SU-DHL-6 (cell line): ENCODE results near the gene PPP2R5C.
A peak's percentile ranks its signal among the peaks of the same experiment; 100 is the strongest.

Experiments
- H2AFZ ChIP-seq: fragments of 200-600 bp; sonication (generic); 2 replicates; pipeline ENCODE4 v1.6.1; 2014; ENCODE audit warnings: low read depth, mild to moderate bottlenecking, moderate library complexity, mixed read lengths, antibody characterized with exemption, low read length; ENCODE audit not compliant: severe bottlenecking
- H3F3A ChIP-seq: fragments of 200-600 bp; shearing (Covaris generic); 2 replicates; pipeline ENCODE4 v1.6.0; 2016; ENCODE audit warnings: antibody characterized with exemption, mild to moderate bottlenecking; ENCODE audit not compliant: insufficient read depth
- H3K27ac ChIP-seq: fragments of 200-600 bp; sonication (generic); 2 replicates; pipeline ENCODE4 v1.5.1; 2016; ENCODE audit warnings: low read depth, mild to moderate bottlenecking, low read length, moderate library complexity, mixed read lengths
- H3K27me3 ChIP-seq: fragments of 200-600 bp; sonication (generic), shearing (Covaris generic); 2 replicates; pipeline ENCODE4 v1.6.0; 2014; ENCODE audit warnings: mild to moderate bottlenecking, low read length
- H3K36me3 ChIP-seq: fragments of 200-600 bp; sonication (generic); 2 replicates; pipeline ENCODE4 v1.6.1; 2014; ENCODE audit warnings: mild to moderate bottlenecking, low read length, mixed read lengths
- H3K4me2 ChIP-seq: fragments of 300-600, 200-600 bp; shearing (Covaris generic), sonication (generic); 2 replicates; pipeline ENCODE4 v1.6.0; 2014; ENCODE audit warnings: low read length, low read depth, mild to moderate bottlenecking; ENCODE audit not compliant: poor library complexity, severe bottlenecking
- H3K4me3 ChIP-seq: fragments of 200-600 bp; sonication (generic); 2 replicates; pipeline ENCODE4 v1.5.1; 2014; ENCODE audit warnings: antibody characterized with exemption, low read length, mild to moderate bottlenecking, mixed read lengths; ENCODE audit not compliant: insufficient read depth, poor library complexity, severe bottlenecking
- H3K79me2 ChIP-seq: fragments of 200-600 bp; sonication (generic); 2 replicates; pipeline ENCODE4 v1.6.1; 2014; ENCODE audit warnings: mild to moderate bottlenecking, low read length, moderate library complexity; ENCODE audit not compliant: insufficient read depth
- H3K9ac ChIP-seq: fragments of 200-600 bp; sonication (generic); 2 replicates; pipeline ENCODE4 v1.7.0; 2014; ENCODE audit warnings: mild to moderate bottlenecking, low read length
- H3K9me2 ChIP-seq: fragments of 200-600 bp; sonication (generic); replicated peaks from 2 replicates; pipeline ENCODE4 v1.6.1; 2014; ENCODE audit warnings: low read length; ENCODE audit not compliant: insufficient read depth
- H3K9me3 ChIP-seq: fragments of 200-600 bp; sonication (generic); 2 replicates; pipeline ENCODE4 v1.6.1; 2014; ENCODE audit warnings: low read length, mixed read lengths; ENCODE audit not compliant: insufficient read depth
- H4K20me1 ChIP-seq: fragments of 200-600 bp; sonication (generic); 2 replicates; pipeline ENCODE4 v1.6.1; 2014; ENCODE audit warnings: low read depth, mild to moderate bottlenecking, antibody characterized with exemption, low read length, moderate library complexity, mixed read lengths
- CTCF ChIP-seq: fragments of 200-600 bp; sonication (generic); IDR thresholded peaks from one replicate; pipeline ENCODE4 v1.5.1; 2017; ENCODE audit warnings: antibody characterized with exemption, mild to moderate bottlenecking, low read length, moderate library complexity; ENCODE audit not compliant: insufficient read depth, poor library complexity, severe bottlenecking
- EZH2phosphoT487 ChIP-seq: fragments of 200-600 bp; sonication (generic), shearing (Covaris generic); conservative IDR thresholded peaks from 2 replicates; pipeline ENCODE4 v1.6.1; 2018; ENCODE audit warnings: mild to moderate bottlenecking, antibody characterized with exemption, low read length, moderate library complexity, mixed read lengths

The PPP2R5C gene

GRCh38 chr14:101737414-101738339 is 23.8 kb upstream of the PPP2R5C start:
- Histone ChIP-seq H3K9me3 (peaks cover 12% of the 10 kb centered on the region; the same call in 1 of the 2 replicates), H4K20me1 (no peaks in the 10 kb centered on the region), H3K27me3 (no peaks in the 10 kb centered on the region), H3K9ac (no peak overlapping the region; the same call in 1 of the 2 replicates), H3K4me3 (no peak overlapping the region), H3K79me2 (no peaks in the 10 kb centered on the region), H3K36me3 (no peaks in the 10 kb centered on the region), H3K9me2 (no peaks in the 10 kb centered on the region), H2AFZ (no peak overlapping the region), H3K4me2 (no peak overlapping the region), H3K27ac (no peak overlapping the region), H3F3A (no peaks in the 10 kb centered on the region)
- TF ChIP-seq CTCF = peak; percentile 50
- TF ChIP-seq EZH2phosphoT487 = no peak

DNA sequence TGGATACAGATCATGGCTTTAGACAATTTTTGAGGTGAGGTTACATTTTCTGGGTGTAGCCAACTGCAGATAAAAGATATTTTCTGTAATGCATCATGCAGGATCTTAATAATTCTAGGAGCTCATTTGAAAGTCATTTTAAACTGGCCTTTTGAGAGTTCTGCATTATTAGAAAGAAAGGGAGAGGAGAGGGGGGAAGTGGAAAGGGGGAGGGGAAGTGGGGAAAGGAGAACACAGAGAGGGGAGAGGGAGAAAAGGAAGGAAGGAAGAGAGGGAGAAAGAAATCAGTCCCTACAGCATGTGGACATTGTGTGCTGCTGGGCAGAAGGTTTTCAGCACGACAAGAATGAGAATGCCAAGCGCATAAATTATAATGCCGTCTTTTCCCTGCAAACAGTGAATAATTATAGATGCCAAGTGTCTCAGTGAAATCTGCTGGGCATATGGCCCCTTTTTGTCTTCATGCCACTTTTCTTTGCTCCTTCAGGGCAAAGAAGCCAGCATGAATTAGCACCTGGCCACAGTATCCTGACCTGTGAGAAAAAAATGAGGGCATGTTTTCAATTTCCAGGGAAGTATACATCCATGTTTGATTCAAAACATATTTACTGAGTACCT is 22.7 kb upstream of the PPP2R5C start:
- Histone ChIP-seq H3K9me2 (no peaks in the 10 kb centered on the region), H3K9ac (no peak overlapping the region), H3K4me3 (no peak overlapping the region), H3K4me2 (no peak overlapping the region), H3K79me2 (no peaks in the 10 kb centered on the region), H3K9me3 (peaks cover 12% of the 10 kb centered on the region; the same call in 1 of the 2 replicates), H3K36me3 (no peaks in the 10 kb centered on the region), H3K27ac (no peak overlapping the region), H3F3A (no peaks in the 10 kb centered on the region), H2AFZ (no peak overlapping the region), H4K20me1 (no peaks in the 10 kb centered on the region), H3K27me3 (no peaks in the 10 kb centered on the region)
- TF ChIP-seq CTCF = no peak

DNA sequence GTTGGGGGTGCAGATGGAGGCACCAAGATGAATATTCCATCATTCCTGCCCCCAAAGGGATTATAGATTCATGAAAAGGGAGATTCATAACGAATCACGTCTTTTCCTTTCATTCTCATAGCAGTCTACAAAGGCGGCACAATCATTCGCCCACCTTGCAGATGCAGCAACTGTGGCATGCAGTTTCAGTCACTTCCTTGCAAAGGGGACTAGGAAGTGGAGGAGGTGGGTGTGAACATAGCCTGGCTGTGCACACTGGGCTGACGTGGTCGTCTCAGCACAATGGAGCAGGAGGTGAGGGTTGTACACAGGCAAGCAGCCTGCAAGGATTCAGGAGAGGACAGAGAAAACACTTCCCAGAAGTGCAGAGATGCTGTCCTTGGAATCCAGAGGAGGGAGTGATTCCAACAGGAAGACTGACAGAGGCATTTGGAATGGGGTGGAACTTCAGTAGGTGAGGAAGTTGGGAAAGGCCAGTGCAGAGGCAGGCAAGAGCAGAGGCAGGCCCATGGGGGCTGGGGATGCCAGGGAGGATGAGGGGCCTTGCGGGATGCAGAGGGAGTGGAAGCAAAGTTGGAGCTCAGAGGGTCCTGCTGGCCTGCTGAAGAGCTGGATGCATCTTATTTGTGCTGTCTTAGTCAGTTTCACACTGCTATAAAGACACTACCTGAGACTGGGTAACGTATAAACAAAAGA is 21.9 kb upstream of the PPP2R5C start:
- Histone ChIP-seq H3K27me3 (no peaks in the 10 kb centered on the region), H4K20me1 (no peaks in the 10 kb centered on the region), H3K9me3 (peaks cover 12% of the 10 kb centered on the region; the same call in 1 of the 2 replicates), H3K9me2 (no peaks in the 10 kb centered on the region), H3K27ac (no peak overlapping the region), H3F3A (no peaks in the 10 kb centered on the region), H2AFZ (no peak overlapping the region), H3K79me2 (no peaks in the 10 kb centered on the region), H3K36me3 (no peaks in the 10 kb centered on the region), H3K4me2 (no peak overlapping the region), H3K9ac (no peak overlapping the region), H3K4me3 (no peak overlapping the region)
- TF ChIP-seq EZH2phosphoT487 (no peak), CTCF (no peak)
